Lung (tissue), 12 donors: ENCODE measurements around the gene LMF1. TPM values are rescaled to one million over a fixed set of nuclear protein-coding genes. Genes with fewer than 3 reads are reported as not detected.

ENCODE experiments used
- ATAC-seq: fragments of 200-7000 bp; cut with Tn5 transposase; one replicate; pipeline ENCODE4 v1.9.1; 2020; ENCODE audit warnings: moderate number of reproducible peaks; ENCODE audit not compliant: insufficient read depth, low FRiP score
- DNase-seq, 3 donors: peaks; one replicate each; pipeline ENCODE4 v3.0.0-alpha.2; 2013 to 2017
- H3K27ac ChIP-seq, 2 donors: one replicate each; pipeline ENCODE4 v1.5.1; 2013; ENCODE audit warnings: mild to moderate bottlenecking in 2 of 2, moderate library complexity in 2 of 2, control low read depth in 1 of 2, inconsistent platforms in 1 of 2, low read depth in 1 of 2, low read length in 1 of 2
- H3K27me3 ChIP-seq, 3 donors: one replicate each; pipeline ENCODE4 v1.5.1; 2013; ENCODE audit warnings: low read length in 2 of 3; ENCODE audit not compliant: control insufficient read depth in 3 of 3, insufficient read depth in 3 of 3
- H3K36me3 ChIP-seq, 4 donors: one replicate each; pipeline ENCODE4 v1.5.1; 2013; ENCODE audit warnings: low read length in 4 of 4, mild to moderate bottlenecking in 1 of 4, moderate library complexity in 1 of 4; ENCODE audit not compliant: control insufficient read depth in 4 of 4, insufficient read depth in 4 of 4
- H3K4me1 ChIP-seq, 5 donors: one replicate each; pipeline ENCODE4 v1.5.1; 2013; ENCODE audit warnings: low read length in 5 of 5, mild to moderate bottlenecking in 2 of 5, moderate library complexity in 1 of 5; ENCODE audit not compliant: control insufficient read depth in 5 of 5, insufficient read depth in 5 of 5
- H3K4me3 ChIP-seq: one replicate; pipeline ENCODE4 v1.5.1; 2013; ENCODE audit warnings: mild to moderate bottlenecking, control low read depth, moderate library complexity
- H3K9ac ChIP-seq, 2 donors: one replicate each; pipeline ENCODE4 v1.5.1; 2013; ENCODE audit warnings: low read length in 2 of 2, control low read depth in 1 of 2; ENCODE audit not compliant: insufficient read depth in 1 of 2
- H3K9me3 ChIP-seq, 4 donors: one replicate each; pipeline ENCODE4 v1.5.1; 2013; ENCODE audit warnings: low read length in 3 of 4, mild to moderate bottlenecking in 1 of 4, moderate library complexity in 1 of 4; ENCODE audit not compliant: control insufficient read depth in 4 of 4, insufficient read depth in 3 of 4
- CTCF ChIP-seq: IDR thresholded peaks from 2 replicates; pipeline ENCODE4 v1.5.1; 2012; ENCODE audit warnings: mild to moderate bottlenecking; ENCODE audit errors: control extremely low read depth, extremely low read depth
- whole genome bisulfite sequencing, 2 donors: extraction: QIAGEN DNeasy Blood & Tissue Kit; methylation state at CpG; one replicate each; pipeline ENCODE4 v1.1.7; 2013; 5-methylcytosine and 5-hydroxymethylcytosine counted together
- polyA plus RNA-seq, 2 donors: library from polyadenylated mRNA; stranded (reverse); fragments of 200-250 nt; gene quantifications; one replicate each; pipeline ENCODE4 v1.2.1, GENCODE V29; 2013
- total RNA-seq, 2 donors: library from RNA; depleted of rRNA in 1 of 2; stranded (reverse); fragments of >200 nt in 1 of 2; gene quantifications; one replicate each; pipeline ENCODE4 v1.2.1, GENCODE V29; 2014 to 2021
- donor health status: control.
- donor health status: control.
- donor health status: Bipolar disorder and iron deficiency.
- donor health status: healthy.
- donor health status: DM: yes; HTN: yes; CAD: no.

The LMF1 gene
- total and polyA plus RNA-seq, 4 donors = 9.1 to 23.7 (median 20.6) TPM

- H3K27ac ChIP-seq = no peak overlapping the region
- ATAC-seq (no peak), DNase-seq (no peak)
- TF ChIP-seq CTCF = no peak
- no peak overlapping the region for H3K4me3 ChIP-seq
- H3K9me3 ChIP-seq = peaks cover 0 to 4% (median 1%) of the 10 kb centered on the region in 4 donors
- H3K9ac ChIP-seq = no peak overlapping the region
- H3K27me3 ChIP-seq = no peaks in the 10 kb centered on the region
- H3K4me1 ChIP-seq = no peaks in the 10 kb centered on the region
- WGBS, 2 donors = 84 to 86% methylated on average over 31 to 32 of the region's 32 CpGs
- peaks cover 0 to 16% (median 5%) of the 10 kb centered on the region in 4 donors for H3K36me3 ChIP-seq
These were observed 68.8 kb downstream of the LMF1 start for GRCh38 chr16:901715-902601.

DNA sequence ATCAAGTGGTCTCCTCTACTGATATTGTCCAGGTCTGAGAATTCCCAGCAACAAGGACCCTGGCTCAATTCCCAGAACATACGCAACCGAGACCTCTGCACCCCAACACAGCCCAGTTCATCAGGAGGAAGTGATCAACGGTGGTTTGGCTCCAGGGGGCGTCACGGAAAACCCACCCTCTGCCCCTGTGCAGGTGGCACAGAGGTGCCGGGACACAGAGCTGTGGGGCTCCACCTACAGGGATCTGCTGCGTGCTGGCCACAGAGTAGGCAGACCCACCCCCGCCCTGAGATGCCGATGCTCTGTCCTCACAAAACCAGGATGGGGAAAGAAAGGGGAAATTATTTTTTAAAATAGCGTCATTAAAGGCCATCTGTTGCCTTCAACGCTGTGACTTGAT lies 69.6 kb downstream of the LMF1 start:
- H3K9me3 ChIP-seq = peaks cover 0 to 2% (median under 1%) of the 10 kb centered on the region in 4 donors
- no peaks in the 10 kb centered on the region for H3K4me1 ChIP-seq
- no peak for TF ChIP-seq CTCF
- WGBS, 2 donors = 80 to 86% methylated on average over 11 of the region's 11 CpGs
- DNase-seq = no peak
- H3K27me3 ChIP-seq = no peaks in the 10 kb centered on the region
- ATAC-seq = no peak
- H3K27ac ChIP-seq = no peak overlapping the region
- no peak overlapping the region for H3K9ac ChIP-seq
- peaks cover 0 to 15% (median 3%) of the 10 kb centered on the region in 4 donors for H3K36me3 ChIP-seq
- no peak overlapping the region for H3K4me3 ChIP-seq

DNA sequence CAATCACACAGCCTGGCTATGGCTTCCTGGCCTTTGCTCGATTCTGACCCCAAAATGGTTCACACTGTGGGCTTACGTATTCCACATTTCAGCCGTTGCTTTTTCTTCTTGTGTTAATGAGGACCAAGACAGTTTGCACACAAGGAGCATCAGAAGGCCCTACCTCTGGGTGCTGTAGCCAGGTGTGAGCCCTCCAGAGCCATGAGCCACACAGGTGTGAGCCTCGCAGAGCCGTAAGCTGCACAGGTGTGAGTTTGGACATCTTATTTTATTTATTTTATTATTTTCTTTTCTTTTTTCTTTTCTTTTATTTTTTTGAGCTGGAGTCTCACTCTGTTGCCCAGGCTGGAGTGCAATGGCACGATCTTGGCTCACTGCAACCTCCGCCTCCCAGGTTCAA lies 70.6 kb downstream of the LMF1 start:
- DNase-seq (no peak), ATAC-seq (no peak)
- peaks cover 0 to 14% (median 0%) of the 10 kb centered on the region in 4 donors for H3K36me3 ChIP-seq
- no peak overlapping the region for H3K4me3 ChIP-seq
- no peak overlapping the region for H3K27ac ChIP-seq
- H3K9me3 ChIP-seq = peaks cover 0 to 2% (median 0%) of the 10 kb centered on the region in 4 donors
- H3K27me3 ChIP-seq = no peaks in the 10 kb centered on the region
- no peaks in the 10 kb centered on the region for H3K4me1 ChIP-seq
- 95 to 96% methylated on average over 7 of the region's 7 CpGs for WGBS, 2 donors
- TF ChIP-seq CTCF = no peak
- H3K9ac ChIP-seq = no peak overlapping the region
